Suprapubic skin (tissue), 4 donors: ENCODE results near the gene PNMA6E. TPM values are rescaled to one million over a fixed set of nuclear protein-coding genes. Genes with fewer than 3 reads are reported as not detected.

Source experiments
- DNase-seq, 2 donors: peaks; one replicate each; pipeline ENCODE4 v3.0.0-alpha.2; 2019; ENCODE audit warnings: low spot score in 2 of 2
- H3K27ac ChIP-seq: fragments of 200-600 bp; sonication (generic); one replicate; pipeline ENCODE4 v1.5.1; 2019
- H3K27me3 ChIP-seq: fragments of 200-600 bp; sonication (generic); one replicate; pipeline ENCODE4 v1.5.1; 2019
- H3K36me3 ChIP-seq: fragments of 200-600 bp; sonication (generic); one replicate; pipeline ENCODE4 v1.5.1; 2019
- H3K4me1 ChIP-seq: fragments of 200-600 bp; sonication (generic); one replicate; pipeline ENCODE4 v1.5.1; 2019
- H3K4me3 ChIP-seq: fragments of 200-600 bp; sonication (generic); one replicate; pipeline ENCODE4 v1.5.1; 2019; ENCODE audit warnings: mild to moderate bottlenecking
- H3K9me3 ChIP-seq: fragments of 200-600 bp; sonication (generic); one replicate; pipeline ENCODE4 v1.5.1; 2019
- CTCF ChIP-seq, 2 donors: fragments of 200-600 bp in 1 of 2; fragments of 450-650 bp in 1 of 2; sonication (generic) in 1 of 2; IDR thresholded peaks; one replicate each; pipeline ENCODE4 v1.5.1; 2016 to 2019; ENCODE audit warnings: antibody characterized with exemption in 2 of 2, mild to moderate bottlenecking in 1 of 2, moderate library complexity in 1 of 2
- EP300 ChIP-seq: sonication (generic); formaldehyde crosslinking; IDR thresholded peaks from one replicate; pipeline ENCODE4 v1.6.1; 2017; ENCODE audit warnings: antibody characterized with exemption
- POLR2A ChIP-seq, 2 donors: fragments of 450-650 bp; IDR thresholded peaks; one replicate each; pipeline ENCODE4 v1.6.1; 2017; ENCODE audit warnings: antibody characterized with exemption in 2 of 2, mild to moderate bottlenecking in 2 of 2, moderate library complexity in 2 of 2
- POLR2AphosphoS5 ChIP-seq, 3 donors: sonication (generic); formaldehyde crosslinking; IDR thresholded peaks; one replicate each; pipeline ENCODE4 v1.6.1; 2017; ENCODE audit warnings: antibody characterized with exemption in 3 of 3
- WGBS: methylation state at CpG from one replicate; pipeline ENCODE4 v1.1.5; 2018; 5-methylcytosine and 5-hydroxymethylcytosine counted together
- total RNA-seq, 4 donors: library from RNA; depleted of rRNA; stranded (reverse); fragments of >200 nt; gene quantifications; one replicate each; pipeline ENCODE4 v1.1.0, GENCODE V29; 2016

Gene PNMA6E
- total RNA-seq, 4 donors from 2014 or later = 0.29 TPM; not detected in 3

GRCh38 chrX:153379508-153379907 lies 21.6 kb downstream of the PNMA6E start:
- no peak for TF ChIP-seq POLR2A (IDR thresholded peaks at IDR 0.05)
- TF ChIP-seq POLR2AphosphoS5 (IDR thresholded peaks at IDR 0.05) = no peak
- no peak for TF ChIP-seq EP300
- no peak for TF ChIP-seq CTCF (IDR thresholded peaks at IDR 0.05)
- no peaks in the 10 kb centered on the region for H3K9me3 ChIP-seq
- no peak overlapping the region for H3K4me3 ChIP-seq
- H3K36me3 ChIP-seq = no peaks in the 10 kb centered on the region
- no peak overlapping the region for H3K27ac ChIP-seq
- no peak for DNase-seq
- no peaks in the 10 kb centered on the region for H3K27me3 ChIP-seq
- WGBS = 69% methylated on average over 9 of the region's 9 CpGs
- no peaks in the 10 kb centered on the region for H3K4me1 ChIP-seq

- H3K4me3 ChIP-seq = no peak overlapping the region
- no peaks in the 10 kb centered on the region for H3K4me1 ChIP-seq
- 93% methylated on average over 3 of the region's 4 CpGs for WGBS
- H3K27me3 ChIP-seq = no peaks in the 10 kb centered on the region
- no peaks in the 10 kb centered on the region for H3K36me3 ChIP-seq
- no peak for DNase-seq
- no peaks in the 10 kb centered on the region for H3K9me3 ChIP-seq
- no peak overlapping the region for H3K27ac ChIP-seq
- TF ChIP-seq POLR2A (IDR thresholded peaks at IDR 0.05) (no peak), CTCF (IDR thresholded peaks at IDR 0.05) (no peak), EP300 (no peak), POLR2AphosphoS5 (IDR thresholded peaks at IDR 0.05) (no peak)
These were observed 22.5 kb downstream of the PNMA6E start for GRCh38 chrX:153378607-153379006.

- no peak overlapping the region for H3K27ac ChIP-seq
- no peaks in the 10 kb centered on the region for H3K9me3 ChIP-seq
- H3K4me1 ChIP-seq = no peaks in the 10 kb centered on the region
- no peaks in the 10 kb centered on the region for H3K36me3 ChIP-seq
- no peak overlapping the region for H3K4me3 ChIP-seq
- 79% methylated on average over 3 of the region's 3 CpGs for WGBS
- TF ChIP-seq EP300 = no peak
- TF ChIP-seq POLR2A (IDR thresholded peaks at IDR 0.05) = no peak
- no peak for TF ChIP-seq POLR2AphosphoS5 (IDR thresholded peaks at IDR 0.05)
- TF ChIP-seq CTCF (IDR thresholded peaks at IDR 0.05) = no peak
- DNase-seq = no peak
- no peaks in the 10 kb centered on the region for H3K27me3 ChIP-seq
These were observed 23.4 kb downstream of the PNMA6E start for GRCh38 chrX:153377727-153378126.

GRCh38 chrX:153375571-153375970 lies 25.6 kb downstream of the PNMA6E start:
- H3K36me3 ChIP-seq = no peaks in the 10 kb centered on the region
- H3K4me1 ChIP-seq = no peaks in the 10 kb centered on the region
- no peak for DNase-seq
- H3K9me3 ChIP-seq = no peaks in the 10 kb centered on the region
- 85% methylated on average over 5 of the region's 5 CpGs for WGBS
- no peak overlapping the region for H3K27ac ChIP-seq
- no peak overlapping the region for H3K4me3 ChIP-seq
- H3K27me3 ChIP-seq = no peaks in the 10 kb centered on the region
- TF ChIP-seq EP300 (no peak), POLR2A (IDR thresholded peaks at IDR 0.05) (no peak), POLR2AphosphoS5 (IDR thresholded peaks at IDR 0.05) (no peak), CTCF (IDR thresholded peaks at IDR 0.05) (no peak)

- Histone ChIP-seq H3K4me1 (no peaks in the 10 kb centered on the region), H3K27ac (no peak overlapping the region), H3K9me3 (no peaks in the 10 kb centered on the region), H3K4me3 (no peak overlapping the region), H3K27me3 (no peaks in the 10 kb centered on the region), H3K36me3 (no peaks in the 10 kb centered on the region)
- TF ChIP-seq EP300 (no peak), CTCF (IDR thresholded peaks at IDR 0.05) (no peak), POLR2A (IDR thresholded peaks at IDR 0.05) (no peak), POLR2AphosphoS5 (IDR thresholded peaks at IDR 0.05) (no peak)
- no peak for DNase-seq
- WGBS = 71% methylated on average over 7 of the region's 7 CpGs
These were observed 26.7 kb downstream of the PNMA6E start for GRCh38 chrX:153374426-153374825.
